Subcutaneous adipose tissue (tissue), 4 donors: ENCODE results near the gene PSMB10. TPM values are rescaled to one million over a fixed set of nuclear protein-coding genes. Genes with fewer than 3 reads are reported as not detected.

Experiments
- total RNA-seq, 4 donors: library from RNA; depleted of rRNA; stranded (reverse); fragments of >200 nt; gene quantifications; one replicate each; pipeline ENCODE4 v1.1.0, GENCODE V29; 2016
- TF ChIP-seq, protein P1 (sequence below): fragments of 450-650 bp; IDR thresholded peaks from one replicate; pipeline ENCODE4 v1.5.1; 2016; ENCODE audit warnings: low read depth, mild to moderate bottlenecking, control low read depth, antibody characterized with exemption, moderate library complexity

The PSMB10 gene
- total RNA-seq, 4 donors from 2014 or later: 10.3 to 45.8 (median 39.9) TPM

DNA sequence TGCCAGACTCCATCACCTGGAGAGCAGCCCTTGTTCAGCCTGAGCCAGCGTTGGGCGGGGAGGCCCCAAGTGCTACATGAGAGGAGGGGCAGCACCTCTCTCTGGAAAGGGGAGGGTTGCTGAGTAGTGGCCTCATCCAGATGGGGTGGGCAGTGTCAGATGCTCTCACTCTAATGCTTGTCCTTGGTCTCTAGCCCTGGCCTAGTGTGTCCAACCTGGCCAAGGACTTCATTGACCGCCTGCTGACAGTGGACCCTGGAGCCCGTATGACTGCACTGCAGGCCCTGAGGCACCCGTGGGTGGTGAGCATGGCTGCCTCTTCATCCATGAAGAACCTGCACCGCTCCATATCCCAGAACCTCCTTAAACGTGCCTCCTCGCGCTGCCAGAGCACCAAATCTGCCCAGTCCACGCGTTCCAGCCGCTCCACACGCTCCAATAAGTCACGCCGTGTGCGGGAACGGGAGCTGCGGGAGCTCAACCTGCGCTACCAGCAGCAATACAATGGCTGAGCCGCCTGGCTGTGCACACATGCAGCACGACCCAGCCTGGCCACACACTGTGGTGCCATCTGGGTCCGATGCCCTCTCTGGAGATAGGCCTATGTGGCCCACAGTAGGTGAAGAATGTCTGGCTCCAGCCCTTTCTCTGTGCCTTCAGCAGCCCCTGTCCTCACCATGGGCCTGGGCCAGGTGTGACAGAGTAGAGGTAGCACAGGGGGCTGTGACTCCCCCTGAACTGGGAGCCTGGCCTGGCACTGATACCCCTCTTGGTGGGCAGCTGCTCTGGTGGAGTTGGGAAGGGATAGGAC lies 9.3 kb downstream of the PSMB10 start:
- TF ChIP-seq, protein P1, sequence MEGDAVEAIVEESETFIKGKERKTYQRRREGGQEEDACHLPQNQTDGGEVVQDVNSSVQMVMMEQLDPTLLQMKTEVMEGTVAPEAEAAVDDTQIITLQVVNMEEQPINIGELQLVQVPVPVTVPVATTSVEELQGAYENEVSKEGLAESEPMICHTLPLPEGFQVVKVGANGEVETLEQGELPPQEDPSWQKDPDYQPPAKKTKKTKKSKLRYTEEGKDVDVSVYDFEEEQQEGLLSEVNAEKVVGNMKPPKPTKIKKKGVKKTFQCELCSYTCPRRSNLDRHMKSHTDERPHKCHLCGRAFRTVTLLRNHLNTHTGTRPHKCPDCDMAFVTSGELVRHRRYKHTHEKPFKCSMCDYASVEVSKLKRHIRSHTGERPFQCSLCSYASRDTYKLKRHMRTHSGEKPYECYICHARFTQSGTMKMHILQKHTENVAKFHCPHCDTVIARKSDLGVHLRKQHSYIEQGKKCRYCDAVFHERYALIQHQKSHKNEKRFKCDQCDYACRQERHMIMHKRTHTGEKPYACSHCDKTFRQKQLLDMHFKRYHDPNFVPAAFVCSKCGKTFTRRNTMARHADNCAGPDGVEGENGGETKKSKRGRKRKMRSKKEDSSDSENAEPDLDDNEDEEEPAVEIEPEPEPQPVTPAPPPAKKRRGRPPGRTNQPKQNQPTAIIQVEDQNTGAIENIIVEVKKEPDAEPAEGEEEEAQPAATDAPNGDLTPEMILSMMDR: no peak

DNA sequence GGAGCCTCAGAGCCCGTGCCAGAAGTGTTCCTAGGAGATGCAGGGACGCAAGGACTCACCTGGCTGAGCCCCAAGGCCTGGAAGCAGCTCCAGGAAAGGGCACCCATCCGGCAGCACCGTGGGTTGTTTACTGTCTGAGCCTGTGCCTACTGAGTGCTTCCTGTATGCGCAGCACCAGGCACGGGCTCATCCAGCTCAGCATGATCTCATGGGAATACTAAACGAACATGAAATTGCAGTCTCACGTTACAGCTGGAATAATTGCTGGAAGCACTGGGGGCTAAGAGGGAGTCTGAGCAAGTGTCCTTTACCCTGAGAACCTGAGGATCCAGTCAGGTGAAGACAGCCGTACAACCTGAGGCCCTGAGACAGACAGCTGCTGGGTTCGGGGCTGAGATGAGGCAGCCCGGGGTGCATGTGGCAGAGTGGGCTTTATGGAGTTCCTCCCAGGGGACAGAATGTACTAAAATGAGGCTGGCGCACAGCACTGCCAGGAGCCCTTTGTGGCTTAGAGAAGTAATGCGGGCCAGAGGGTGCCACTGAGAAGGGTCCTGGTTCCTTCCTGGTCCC lies 10.4 kb downstream of the PSMB10 start:
- TF ChIP-seq, protein P1: no peak

DNA sequence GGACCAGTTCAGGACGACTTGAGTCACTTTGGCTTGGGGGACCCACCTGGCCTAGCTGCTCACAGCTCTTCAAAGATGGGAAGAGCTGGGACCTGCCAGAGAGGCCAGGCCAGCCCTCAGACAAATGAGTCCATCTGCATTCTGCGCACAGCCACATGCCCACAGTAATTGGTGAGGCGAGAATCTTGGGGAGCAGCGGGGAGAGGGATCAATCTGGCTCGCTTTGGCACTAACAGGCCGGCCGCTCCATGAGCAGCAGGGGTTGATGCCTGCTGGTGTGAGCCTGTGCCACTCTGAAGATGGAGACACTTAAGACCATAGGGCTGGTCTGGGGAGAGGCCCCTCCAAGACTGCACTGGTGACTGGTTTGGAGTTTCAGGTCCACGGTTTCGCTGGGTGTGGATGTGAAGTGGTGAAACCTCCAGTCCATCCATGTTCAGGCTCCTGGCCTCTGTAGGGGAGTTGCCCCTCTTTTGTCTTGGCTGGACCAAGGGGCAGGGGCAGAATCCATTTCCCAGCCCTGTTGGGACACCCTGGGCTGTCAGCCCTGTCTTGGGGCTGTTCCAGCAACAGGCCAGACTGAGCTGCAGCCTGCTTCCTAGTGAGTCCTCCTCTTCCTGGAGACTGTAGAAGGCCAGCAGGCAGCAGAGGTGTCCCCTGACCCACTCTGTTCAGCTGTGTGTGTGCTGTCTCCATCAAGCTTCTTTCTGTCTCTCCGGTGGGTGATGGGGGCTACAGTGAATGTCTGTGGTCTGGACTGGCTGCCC lies 12.3 kb downstream of the PSMB10 start:
- TF ChIP-seq, protein P1: no peak

DNA sequence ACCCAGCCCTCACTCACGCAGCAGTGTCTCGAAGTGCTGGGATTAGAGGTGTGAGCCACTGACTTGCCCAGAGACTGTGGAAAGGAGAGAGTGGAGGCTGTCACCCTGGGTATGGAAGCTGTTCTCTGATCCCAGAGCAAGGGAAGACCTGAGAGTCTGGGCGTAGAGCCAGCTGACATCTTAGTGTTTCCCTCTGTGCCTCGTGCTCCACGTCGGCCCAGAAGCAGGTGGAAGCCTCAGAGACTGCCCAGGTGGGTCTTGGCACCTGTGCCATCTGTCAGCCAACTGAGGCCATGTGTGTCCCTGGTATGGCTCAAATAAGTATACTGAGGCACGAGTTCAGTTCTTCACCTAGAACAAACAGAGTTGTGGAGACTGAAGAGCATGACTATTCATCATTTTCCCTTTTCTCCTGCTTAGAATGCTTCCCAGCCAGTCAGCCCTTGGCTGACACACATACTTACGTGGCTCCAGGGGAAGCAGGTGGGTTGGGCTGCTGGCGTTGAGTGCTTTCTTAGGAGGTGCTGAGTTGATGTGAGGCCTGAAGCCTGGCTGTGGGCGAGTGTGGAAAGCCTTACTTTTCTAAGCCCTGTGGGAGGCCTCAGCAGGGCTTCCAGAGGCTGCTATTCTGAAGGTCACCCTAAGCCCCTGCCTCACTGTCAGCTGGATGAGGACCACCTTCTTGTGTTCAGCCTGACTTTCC lies 13.1 kb downstream of the PSMB10 start:
- TF ChIP-seq, protein P1: no peak

DNA sequence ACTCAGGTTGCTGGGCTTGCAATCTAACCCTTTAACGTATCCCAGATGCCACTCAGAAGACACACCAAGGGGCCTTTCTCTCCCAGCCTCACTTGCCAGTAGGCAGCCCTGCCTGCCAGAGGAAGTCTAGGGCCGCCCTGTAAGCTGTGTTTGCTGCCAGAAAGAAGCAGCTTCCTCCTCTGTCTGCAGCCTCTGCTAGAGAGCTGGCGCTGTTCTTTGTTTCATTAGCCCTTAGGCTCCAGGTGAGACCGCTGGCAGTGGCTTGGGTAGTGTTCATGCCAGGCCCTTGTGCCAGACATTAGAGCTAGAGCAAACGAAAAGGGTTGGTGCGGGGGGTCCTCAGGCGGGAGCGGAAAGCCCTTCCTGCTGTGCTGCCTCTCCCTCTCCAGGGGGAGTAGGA lies 13.9 kb downstream of the PSMB10 start:
- TF ChIP-seq, protein P1: no peak

DNA sequence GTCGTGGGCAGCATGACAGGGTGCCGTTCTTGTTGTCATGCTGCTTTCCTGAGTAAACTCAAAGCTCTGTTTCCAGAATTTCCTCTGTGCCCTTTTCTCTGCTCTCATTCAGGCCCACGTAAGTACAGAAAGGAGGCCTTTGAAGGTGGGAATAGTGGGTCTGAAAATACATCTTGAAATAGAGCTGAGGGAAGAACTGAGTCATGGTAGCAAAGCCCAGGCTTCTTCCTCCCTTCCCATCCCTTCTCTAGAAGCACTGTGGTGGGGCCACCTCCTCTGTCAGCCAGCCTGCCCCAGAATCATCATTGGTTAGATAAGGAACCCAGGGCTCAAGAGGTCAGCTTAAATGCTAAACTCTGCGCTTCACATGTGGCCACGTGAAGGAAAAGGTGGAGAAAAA lies 14.4 kb downstream of the PSMB10 start:
- TF ChIP-seq, protein P1: no peak
